ENCODE measurements around the gene RAB3B. TPM values are rescaled to one million over a fixed set of nuclear protein-coding genes. Genes with fewer than 3 reads are reported as not detected.

The RAB3B gene
- total RNA-seq, 4 donors from 2014 or later, result under 0.01 TPM; not detected in 3

- TF ChIP-seq, protein P1, sequence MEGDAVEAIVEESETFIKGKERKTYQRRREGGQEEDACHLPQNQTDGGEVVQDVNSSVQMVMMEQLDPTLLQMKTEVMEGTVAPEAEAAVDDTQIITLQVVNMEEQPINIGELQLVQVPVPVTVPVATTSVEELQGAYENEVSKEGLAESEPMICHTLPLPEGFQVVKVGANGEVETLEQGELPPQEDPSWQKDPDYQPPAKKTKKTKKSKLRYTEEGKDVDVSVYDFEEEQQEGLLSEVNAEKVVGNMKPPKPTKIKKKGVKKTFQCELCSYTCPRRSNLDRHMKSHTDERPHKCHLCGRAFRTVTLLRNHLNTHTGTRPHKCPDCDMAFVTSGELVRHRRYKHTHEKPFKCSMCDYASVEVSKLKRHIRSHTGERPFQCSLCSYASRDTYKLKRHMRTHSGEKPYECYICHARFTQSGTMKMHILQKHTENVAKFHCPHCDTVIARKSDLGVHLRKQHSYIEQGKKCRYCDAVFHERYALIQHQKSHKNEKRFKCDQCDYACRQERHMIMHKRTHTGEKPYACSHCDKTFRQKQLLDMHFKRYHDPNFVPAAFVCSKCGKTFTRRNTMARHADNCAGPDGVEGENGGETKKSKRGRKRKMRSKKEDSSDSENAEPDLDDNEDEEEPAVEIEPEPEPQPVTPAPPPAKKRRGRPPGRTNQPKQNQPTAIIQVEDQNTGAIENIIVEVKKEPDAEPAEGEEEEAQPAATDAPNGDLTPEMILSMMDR (IDR thresholded peaks at IDR 0.05; ENCODE audit: low read depth), result no peak
These were observed 32.9 kb downstream of the RAB3B start for GRCh38 chr1:51957618-51958017.

DNA sequence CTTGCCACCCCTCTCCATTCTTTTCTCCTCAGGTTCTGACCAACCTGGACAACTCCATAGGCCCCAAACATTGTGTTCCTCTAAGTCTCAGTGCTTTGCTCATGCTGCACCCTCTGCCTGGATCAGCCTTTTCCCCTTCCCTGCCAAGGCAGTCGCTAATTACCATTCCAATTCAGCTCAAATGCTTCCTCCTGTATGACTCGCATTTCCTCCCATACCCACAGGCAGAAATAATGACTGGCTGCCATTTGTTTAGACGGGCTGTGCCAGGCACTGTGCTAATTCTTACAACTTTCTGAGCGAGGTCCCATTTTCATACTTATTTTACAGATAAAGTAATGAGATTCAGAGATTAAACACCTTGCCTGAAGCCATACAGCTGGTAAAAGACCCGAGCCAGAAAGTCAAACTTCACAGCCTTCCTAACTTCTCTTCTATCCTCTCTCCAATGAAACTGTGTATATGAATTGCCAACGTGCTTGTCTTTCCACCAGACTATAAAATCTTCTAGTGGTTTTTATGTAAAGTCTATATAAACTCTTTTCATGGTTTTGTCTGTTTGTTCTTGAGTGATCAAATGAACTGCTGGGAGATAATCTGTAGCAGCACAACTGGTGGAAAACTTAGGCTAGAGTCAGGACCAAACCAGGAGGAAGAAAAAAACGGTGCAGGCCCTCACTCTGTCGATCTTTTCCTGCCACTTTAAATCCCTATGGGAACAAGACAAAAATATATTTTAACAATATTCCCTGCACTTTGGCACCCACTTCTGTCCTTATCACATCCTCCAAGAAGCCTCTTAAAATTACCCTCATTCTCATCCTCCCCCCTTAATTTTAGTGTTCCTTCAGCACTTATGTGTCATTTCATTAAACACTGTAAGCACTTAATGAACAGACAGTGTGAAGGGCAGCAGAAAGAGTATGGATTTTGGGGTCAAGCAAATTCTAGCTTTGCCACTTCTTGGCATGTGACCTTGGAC is 33.7 kb downstream of the RAB3B start:
- TF ChIP-seq, protein P1 (IDR thresholded peaks at IDR 0.05; ENCODE audit: low read depth), result no peak

DNA sequence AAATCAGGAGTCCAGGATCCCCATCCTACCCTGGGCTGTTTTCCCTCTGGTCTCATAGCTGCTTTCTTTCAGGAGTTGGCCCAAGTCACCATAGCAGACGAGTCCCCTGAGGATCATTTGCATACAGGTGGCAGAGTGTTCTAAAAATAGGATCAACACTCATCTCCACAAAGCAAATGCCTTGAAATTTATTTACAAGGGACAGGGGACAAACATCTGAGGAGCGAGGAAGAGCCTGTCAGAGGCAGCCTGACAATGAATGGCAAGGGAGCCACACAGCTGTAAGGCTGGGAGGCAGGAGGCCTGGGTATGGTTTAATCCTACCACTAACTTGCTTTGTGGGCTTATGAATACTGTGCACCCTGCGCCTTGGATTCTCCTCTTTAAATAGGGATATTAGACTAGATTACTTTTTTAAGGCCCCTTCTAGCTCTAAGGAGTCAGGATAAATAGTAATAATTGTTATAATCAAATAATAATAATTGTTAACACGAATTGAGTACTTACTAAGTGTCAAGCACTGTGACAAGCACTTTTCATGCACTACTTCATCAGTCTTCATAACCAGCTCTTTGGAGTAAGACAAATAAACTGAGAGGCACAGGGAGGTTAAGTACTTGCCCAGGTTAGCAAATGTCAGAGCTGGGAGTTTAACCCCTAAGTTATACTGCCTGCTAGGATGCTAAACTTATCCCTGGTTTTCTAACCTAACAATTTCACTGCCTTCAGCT is 34.5 kb downstream of the RAB3B start:
- TF ChIP-seq, protein P1 (IDR thresholded peaks at IDR 0.05; ENCODE audit: low read depth), result no peak

DNA sequence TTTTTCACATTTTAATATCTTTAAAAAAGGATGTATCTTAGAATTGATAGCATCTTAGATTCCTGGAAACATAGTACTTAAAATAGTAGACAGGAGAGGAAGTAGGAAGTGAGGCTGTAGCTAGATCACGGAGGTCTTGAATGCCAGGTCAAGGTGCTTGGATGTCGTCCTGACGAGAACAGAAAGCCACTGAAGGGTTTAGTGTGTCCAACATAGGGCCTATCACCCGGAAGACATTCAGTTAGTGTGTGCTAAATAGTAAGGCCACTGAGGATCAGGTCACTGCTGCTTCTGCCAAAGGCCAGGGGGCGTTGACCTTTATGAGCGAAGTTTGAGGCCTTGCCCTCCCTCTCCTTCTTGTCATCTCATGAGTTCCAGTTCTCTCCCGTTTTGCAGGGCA is 35.7 kb downstream of the RAB3B start:
- TF ChIP-seq, protein P1 (IDR thresholded peaks at IDR 0.05; ENCODE audit: low read depth), result no peak

- TF ChIP-seq, protein P1 (IDR thresholded peaks at IDR 0.05; ENCODE audit: low read depth), result no peak
These were observed 37.4 kb downstream of the RAB3B start for GRCh38 chr1:51953079-51953478.

- TF ChIP-seq, protein P1 (IDR thresholded peaks at IDR 0.05; ENCODE audit: low read depth), result no peak
These were observed 37.9 kb downstream of the RAB3B start for GRCh38 chr1:51952638-51953037.

- TF ChIP-seq, protein P1 (IDR thresholded peaks at IDR 0.05; ENCODE audit: low read depth), result no peak
These were observed 39.8 kb downstream of the RAB3B start for GRCh38 chr1:51950701-51951100.
